Trophoblast cell (in vitro differentiated cells and primary cell): ENCODE measurements around the gene MAFB.

Experiments
- DNase-seq, 2 donors: peaks; one replicate each; pipeline ENCODE4 v3.0.0-alpha.2; 2016
- H2AFZ ChIP-seq: 2 replicates; pipeline ENCODE4 v1.6.1; 2013; ENCODE audit warnings: low read length, moderate library complexity, mild to moderate bottlenecking; ENCODE audit not compliant: insufficient read depth, poor library complexity
- H2AK5ac ChIP-seq: 2 replicates; pipeline ENCODE4 v1.6.1; 2013; ENCODE audit warnings: mild to moderate bottlenecking, low read length
- H2BK120ac ChIP-seq: 2 replicates; pipeline ENCODE4 v1.6.1; 2013; ENCODE audit warnings: low read length, mild to moderate bottlenecking, moderate library complexity; ENCODE audit not compliant: insufficient read depth, poor library complexity
- H2BK12ac ChIP-seq: 2 replicates; pipeline ENCODE4 v1.6.1; 2013; ENCODE audit warnings: mild to moderate bottlenecking, low read length, moderate library complexity
- H2BK5ac ChIP-seq: 2 replicates; pipeline ENCODE4 v1.6.1; 2013; ENCODE audit warnings: low read length, low read depth, moderate library complexity, mild to moderate bottlenecking; ENCODE audit not compliant: poor library complexity
- H3K14ac ChIP-seq: 2 replicates; pipeline ENCODE4 v1.6.1; 2013; ENCODE audit warnings: mild to moderate bottlenecking, low read length
- H3K18ac ChIP-seq: 2 replicates; pipeline ENCODE4 v1.6.1; 2013; ENCODE audit warnings: mild to moderate bottlenecking, low read length
- H3K23ac ChIP-seq: 2 replicates; pipeline ENCODE4 v1.6.1; 2013; ENCODE audit warnings: low read length
- H3K27ac ChIP-seq: 2 replicates; pipeline ENCODE4 v1.5.1; 2013; ENCODE audit warnings: low read depth, mild to moderate bottlenecking, inconsistent platforms, low read length, moderate library complexity
- H3K27me3 ChIP-seq: 2 replicates; pipeline ENCODE4 v1.6.1; 2013; ENCODE audit warnings: inconsistent platforms, mild to moderate bottlenecking, low read length, moderate library complexity; ENCODE audit not compliant: insufficient read depth
- H3K36me3 ChIP-seq, 2 experiments: 1 replicate in 1 of 2; 2 replicates in 1 of 2; pipeline ENCODE4 v1.6.1; 2013; ENCODE audit warnings: low read length in 2 of 2, mild to moderate bottlenecking in 2 of 2, moderate library complexity in 1 of 2; ENCODE audit not compliant: insufficient read depth in 2 of 2, control insufficient read depth in 1 of 2
- H3K4ac ChIP-seq: 2 replicates; pipeline ENCODE4 v1.6.1; 2013; ENCODE audit warnings: low read depth, mild to moderate bottlenecking, low read length, moderate library complexity
- H3K4me1 ChIP-seq, 2 experiments: 1 replicate in 1 of 2; 2 replicates in 1 of 2; pipeline ENCODE4 v1.6.1; 2013; ENCODE audit warnings: low read length in 2 of 2, mild to moderate bottlenecking in 2 of 2, moderate library complexity in 1 of 2; ENCODE audit not compliant: insufficient read depth in 2 of 2, control insufficient read depth in 1 of 2
- H3K4me2 ChIP-seq: 2 replicates; pipeline ENCODE4 v1.6.1; 2013; ENCODE audit warnings: inconsistent platforms, mild to moderate bottlenecking, low read length, moderate library complexity
- H3K4me3 ChIP-seq: 2 replicates; pipeline ENCODE4 v1.5.1; 2013; ENCODE audit warnings: mild to moderate bottlenecking, low read depth, low read length, inconsistent platforms
- H3K79me1 ChIP-seq: one replicate; pipeline ENCODE4 v1.6.1; 2013; ENCODE audit warnings: low read length
- H3K79me2 ChIP-seq: 2 replicates; pipeline ENCODE4 v1.6.1; 2013; ENCODE audit warnings: low read length, mild to moderate bottlenecking; ENCODE audit not compliant: control insufficient read depth, insufficient read depth, poor library complexity
- H3K9ac ChIP-seq: 2 replicates; pipeline ENCODE4 v1.6.1; 2013; ENCODE audit warnings: mild to moderate bottlenecking, low read length
- H3K9me3 ChIP-seq: 2 replicates; pipeline ENCODE4 v1.6.1; 2013; ENCODE audit warnings: low read depth, mild to moderate bottlenecking, control low read depth, inconsistent platforms, low read length; ENCODE audit not compliant: insufficient read depth
- H4K12ac ChIP-seq: 2 replicates; pipeline ENCODE4 v1.6.1; 2013; ENCODE audit warnings: low read depth, mild to moderate bottlenecking, low read length, moderate library complexity
- H4K8ac ChIP-seq: 2 replicates; pipeline ENCODE4 v1.6.1; 2013; ENCODE audit warnings: low read depth, mild to moderate bottlenecking, low read length, moderate library complexity
- H4K91ac ChIP-seq: one replicate; pipeline ENCODE4 v1.6.1; 2013; ENCODE audit warnings: low read depth, mild to moderate bottlenecking, low read length, moderate library complexity
- WGBS: extraction: QIAGEN DNeasy Blood & Tissue Kit; methylation state at CpG from one replicate; pipeline ENCODE4 v1.1.7; 2013; ENCODE audit warnings: missing lambda C conversion rate; ENCODE audit not compliant: insufficient read length, insufficient coverage; ENCODE audit errors: extremely low coverage; 5-methylcytosine and 5-hydroxymethylcytosine counted together

Gene MAFB

DNA sequence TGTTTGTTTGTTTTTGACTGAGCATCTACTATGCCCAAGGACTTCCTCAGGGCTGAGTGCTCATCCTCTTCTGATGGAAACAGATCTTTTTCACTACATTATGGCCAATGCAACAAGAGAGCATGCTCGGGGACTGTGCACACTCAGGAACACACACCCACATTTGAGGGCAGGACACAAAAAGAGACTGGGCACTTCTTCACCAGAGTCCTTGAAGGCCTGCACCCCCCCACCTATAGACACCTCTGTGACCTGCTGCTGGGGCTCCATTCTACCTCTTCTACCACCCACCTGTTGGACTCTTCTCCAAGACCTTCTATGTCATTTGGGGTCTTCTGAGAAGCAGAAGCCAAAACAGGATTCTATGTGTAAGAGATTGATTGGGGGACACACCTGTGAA lies 9.2 kb upstream of the MAFB start:
- Histone ChIP-seq H3K79me1 (no peaks in the 10 kb centered on the region), H3K9ac (no peak overlapping the region), H2BK12ac (no peak overlapping the region), H3K18ac (no peak overlapping the region), H3K4me3 (no peak overlapping the region), H3K27me3 (peaks cover 6% of the 10 kb centered on the region), H3K4me1 (no peaks in the 10 kb centered on the region), H4K12ac (no peak overlapping the region), H3K4ac (no peak overlapping the region), H2BK120ac (no peak overlapping the region), H2AK5ac (no peak overlapping the region), H3K4me2 (no peak overlapping the region), H3K36me3 (no peaks in the 10 kb centered on the region), H4K8ac (no peak overlapping the region), H3K14ac (no peak overlapping the region), H2AFZ (no peak overlapping the region), H3K9me3 (no peaks in the 10 kb centered on the region), H3K79me2 (no peaks in the 10 kb centered on the region), H4K91ac (no peak overlapping the region), H2BK5ac (no peak overlapping the region), H3K27ac (no peak overlapping the region), H3K23ac (no peak overlapping the region)
- no peak for DNase-seq
- WGBS = no CpG with 5 or more reads among the region's 1 CpG

DNA sequence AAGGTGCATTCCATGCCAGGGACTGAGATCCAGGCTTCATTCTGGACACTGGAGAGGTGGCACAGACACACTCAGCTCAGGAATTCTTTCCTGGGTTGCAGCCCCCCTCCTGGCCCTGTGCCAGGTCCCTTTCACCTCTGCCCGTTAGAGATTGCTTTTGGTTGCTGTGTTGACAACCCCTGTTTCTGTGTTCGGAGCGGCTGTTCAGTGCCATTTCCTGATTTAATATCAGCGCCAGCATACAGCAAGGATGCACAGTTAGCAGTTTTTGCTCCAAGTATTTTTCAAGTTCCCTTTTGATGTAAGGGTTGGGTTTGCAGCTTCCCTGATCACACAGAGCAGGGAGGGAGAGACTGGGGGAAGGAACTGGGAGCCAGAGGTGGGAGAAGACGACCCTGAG lies 8.5 kb upstream of the MAFB start:
- no peak overlapping the region for H3K18ac ChIP-seq
- no peak overlapping the region for H3K27ac ChIP-seq
- H3K9ac ChIP-seq = no peak overlapping the region
- H3K4me3 ChIP-seq = no peak overlapping the region
- H4K12ac ChIP-seq = no peak overlapping the region
- no peak overlapping the region for H2BK5ac ChIP-seq
- H3K27me3 ChIP-seq = peaks cover 13% of the 10 kb centered on the region
- no peaks in the 10 kb centered on the region for H3K4me1 ChIP-seq
- H3K4me2 ChIP-seq = no peak overlapping the region
- WGBS = no CpG with 5 or more reads among the region's 5 CpGs
- no peaks in the 10 kb centered on the region for H3K79me2 ChIP-seq
- no peak overlapping the region for H2AK5ac ChIP-seq
- H4K8ac ChIP-seq = no peak overlapping the region
- no peak overlapping the region for H3K23ac ChIP-seq
- no peaks in the 10 kb centered on the region for H3K36me3 ChIP-seq
- H4K91ac ChIP-seq = no peak overlapping the region
- H2BK120ac ChIP-seq = no peak overlapping the region
- H3K9me3 ChIP-seq = peaks cover 3% of the 10 kb centered on the region
- no peak overlapping the region for H3K14ac ChIP-seq
- no peak for DNase-seq
- H2AFZ ChIP-seq = no peak overlapping the region
- no peaks in the 10 kb centered on the region for H3K79me1 ChIP-seq
- H2BK12ac ChIP-seq = no peak overlapping the region
- H3K4ac ChIP-seq = no peak overlapping the region

DNA sequence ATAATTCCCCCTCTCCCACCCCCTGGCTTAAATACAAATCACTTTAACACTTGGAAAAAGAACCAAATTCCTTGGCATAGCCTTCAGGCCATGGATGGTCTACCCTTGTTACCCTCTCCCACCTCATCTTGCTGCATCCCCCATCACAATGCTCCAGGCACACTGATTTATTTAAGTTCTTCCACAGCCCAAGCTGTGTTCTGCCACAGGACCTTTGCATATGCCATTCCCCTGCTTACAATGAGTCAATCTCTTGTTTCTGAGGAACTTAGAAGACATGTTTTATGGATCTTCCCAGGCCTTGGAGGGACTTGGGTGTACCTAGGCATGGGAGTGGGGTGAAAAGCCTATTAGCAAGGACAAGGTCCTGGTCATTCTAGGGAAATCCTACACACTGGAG lies 6.2 kb upstream of the MAFB start:
- no peak overlapping the region for H3K4me2 ChIP-seq
- no peak overlapping the region for H3K23ac ChIP-seq
- peaks cover 37% of the 10 kb centered on the region for H3K27me3 ChIP-seq
- H3K4me3 ChIP-seq = no peak overlapping the region
- no peak overlapping the region for H2AFZ ChIP-seq
- no peak overlapping the region for H3K14ac ChIP-seq
- H2BK5ac ChIP-seq = no peak overlapping the region
- H4K8ac ChIP-seq = no peak overlapping the region
- no peaks in the 10 kb centered on the region for H3K36me3 ChIP-seq
- no peak overlapping the region for H3K4ac ChIP-seq
- no peak overlapping the region for H4K12ac ChIP-seq
- H3K9ac ChIP-seq = no peak overlapping the region
- H3K27ac ChIP-seq = no peak overlapping the region
- no peak overlapping the region for H2BK12ac ChIP-seq
- no peak overlapping the region for H3K18ac ChIP-seq
- no peak overlapping the region for H2AK5ac ChIP-seq
- H3K79me2 ChIP-seq = no peaks in the 10 kb centered on the region
- peaks cover 2% of the 10 kb centered on the region for H3K79me1 ChIP-seq
- no peak for DNase-seq
- H2BK120ac ChIP-seq = no peak overlapping the region
- H3K4me1 ChIP-seq = peaks cover 5 to 10% of the 10 kb centered on the region in 2 experiments
- H3K9me3 ChIP-seq = peaks cover 6% of the 10 kb centered on the region
- H4K91ac ChIP-seq = no peak overlapping the region

DNA sequence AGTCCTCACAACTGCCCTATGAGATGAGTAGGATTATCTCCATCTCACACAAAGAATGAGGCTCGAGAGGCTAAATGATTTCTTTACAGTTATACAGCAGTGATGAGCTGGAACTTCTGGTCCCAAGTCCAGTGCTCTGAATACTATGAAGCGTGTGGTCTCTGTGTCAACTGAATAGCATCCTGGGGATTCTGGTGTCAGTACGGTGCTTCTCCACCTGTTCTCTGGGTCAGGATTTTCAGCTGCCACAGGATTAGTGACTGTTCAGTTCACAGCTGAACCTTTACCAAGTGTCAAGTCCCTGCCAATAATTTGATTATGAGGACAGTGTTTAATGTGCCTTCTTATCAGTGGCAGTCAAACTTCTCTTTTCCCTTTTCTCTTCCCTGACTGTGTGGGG lies 5.2 kb upstream of the MAFB start:
- Histone ChIP-seq H2BK120ac (no peak overlapping the region), H4K8ac (no peak overlapping the region), H2AK5ac (no peak overlapping the region), H3K36me3 (no peaks in the 10 kb centered on the region), H3K4ac (no peak overlapping the region), H3K9ac (no peak overlapping the region), H3K23ac (no peak overlapping the region), H3K27ac (no peak overlapping the region), H3K79me1 (peaks cover 9% of the 10 kb centered on the region), H3K79me2 (peaks cover 5% of the 10 kb centered on the region), H3K4me3 (no peak overlapping the region), H2BK12ac (no peak overlapping the region), H2AFZ (no peak overlapping the region), H3K27me3 (peaks cover 39% of the 10 kb centered on the region), H4K12ac (no peak overlapping the region), H3K18ac (no peak overlapping the region), H4K91ac (no peak overlapping the region), H3K14ac (no peak overlapping the region), H3K4me1 (peaks cover 5 to 12% of the 10 kb centered on the region in 2 experiments), H2BK5ac (no peak overlapping the region), H3K9me3 (peaks cover 6% of the 10 kb centered on the region), H3K4me2 (no peak overlapping the region)
- no CpG with 5 or more reads among the region's 3 CpGs for WGBS
- no peak for DNase-seq
